Adrenal gland (tissue), 12 donors: Measurements from ENCODE around the gene LSM10. TPM values are rescaled to one million over a fixed set of nuclear protein-coding genes. Genes with fewer than 3 reads are reported as not detected.

Source experiments
- DNase-seq, 7 donors: peaks; one replicate each; pipeline ENCODE4 v3.0.0-alpha.2; 2019 to 2020
- H3K27ac ChIP-seq, 5 donors: fragments of 200-600 bp; sonication (generic) in 4 of 5; 1 replicate in 3 of 5; 2 replicates in 2 of 5; pipeline versions ENCODE4 v1.5.1 to v1.8.0; 2016 to 2020; ENCODE audit warnings: mild to moderate bottlenecking in 1 of 5
- H3K27me3 ChIP-seq: fragments of 200-600 bp; 2 replicates; pipeline ENCODE4 v1.8.0; 2021
- H3K36me3 ChIP-seq, 2 donors: fragments of 200-600 bp; replicated peaks in 1 of 2; 1 replicate in 1 of 2; 2 replicates in 1 of 2; pipeline versions ENCODE4 v1.5.1 to v1.8.0; 2018 to 2022
- H3K4me1 ChIP-seq, 2 donors: fragments of 200-600 bp; replicated peaks in 1 of 2; 1 replicate in 1 of 2; 2 replicates in 1 of 2; pipeline versions ENCODE4 v1.5.1 to v1.8.0; 2018 to 2021
- H3K4me3 ChIP-seq, 4 donors: fragments of 200-600 bp; sonication (generic) in 3 of 4; one replicate each; pipeline ENCODE4 v1.5.1; 2016 to 2018
- H3K9me3 ChIP-seq, 3 donors: fragments of 200-600 bp; sonication (generic) in 1 of 3; replicated peaks in 1 of 3; 1 replicate in 2 of 3; 2 replicates in 1 of 3; pipeline versions ENCODE4 v1.5.1 to v1.8.0; 2016 to 2021
- CTCF ChIP-seq, 6 experiments: fragments of 450-650 bp in 4 of 6; fragments of 200-600 bp in 2 of 6; sonication (generic) in 1 of 6; IDR thresholded peaks; 1 replicate in 5 of 6; 2 replicates in 1 of 6; pipeline versions ENCODE4 v1.5.1 to v1.8.0; 2016 to 2021; ENCODE audit warnings: antibody characterized with exemption in 6 of 6, mild to moderate bottlenecking in 2 of 6, moderate library complexity in 1 of 6
- POLR2A ChIP-seq, 2 donors: fragments of 450-650 bp; IDR thresholded peaks; one replicate each; pipeline ENCODE4 v1.6.1; 2017; ENCODE audit warnings: antibody characterized with exemption in 2 of 2, mild to moderate bottlenecking in 2 of 2, moderate library complexity in 1 of 2
- WGBS, 4 donors: extraction: QIAGEN DNeasy Blood & Tissue Kit in 2 of 4; methylation state at CpG; one replicate each; pipeline versions ENCODE4 v1.1.5 to v1.1.7; 2013 to 2017; 5-methylcytosine and 5-hydroxymethylcytosine counted together
- intact Hi-C, 2 donors: fragments of 100-400 bp; cut with DNase I; formaldehyde crosslinking; loops; one replicate each; pipeline versions ENCODE4 v1.14.1 to v1.15.0; 2022 to 2023
- polyA plus RNA-seq, 3 donors: library from polyadenylated mRNA; stranded (reverse); fragments of 200-250 nt in 2 of 3; fragments of 350-450 nt in 1 of 3; fragmentation: Illumina TruSeq in 1 of 3; extraction: RNeasy Lipid Tissue Mini Kit (QIAGEN cat#74804) in 1 of 3; gene quantifications; one replicate each; pipeline ENCODE4 v1.2.3, GENCODE V29; 2013 to 2014
- total RNA-seq, 9 donors: library from RNA; depleted of rRNA in 4 of 9; stranded (reverse); fragments of >200 nt in 4 of 9; fragments of 120-200 nt in 1 of 9; fragmentation: NEBNext Ultra II Directional in 1 of 9; extraction: Animal tissue kit (Norgen Biotek cat#: 25700) in 1 of 9; gene quantifications; one replicate each; pipeline versions ENCODE4 v1.1.0 to v1.2.4, GENCODE V29; 2013 to 2023
- donor health status: healthy with polysubstance abuse.
- donor health status: Bipolar disorder and iron deficiency.
- donor health status: DM: yes; HTN: yes; CAD: no.
- donor health status: DM: no; HTN: no; CAD: no.
- donor health status: DM: no; HTN: no; CAD: no.
- donor health status: DM: yes; HTN: yes; CAD: no.

LSM10 gene
- total and polyA plus RNA-seq, 12 donors: 13.2 to 48.7 (median 34.9) TPM

GRCh38 chr1:36406440-36406839 lies 8.7 kb upstream of the LSM10 start:
- Histone ChIP-seq H3K4me3 (no peak overlapping the region), H3K27me3 (no peaks in the 10 kb centered on the region), H3K27ac (no peak overlapping the region), H3K36me3 (no peaks in the 10 kb centered on the region), H3K4me1 (no peaks in the 10 kb centered on the region), H3K9me3 (no peaks in the 10 kb centered on the region)
- DNase-seq: no peak
- intact Hi-C loops: no loop called here
- no peak for TF ChIP-seq POLR2A (IDR thresholded peaks at IDR 0.05)
- no peak for TF ChIP-seq CTCF (IDR thresholded peaks at IDR 0.05)
- 80 to 97% (median 95%) methylated on average over 1 of the region's 1 CpG for WGBS, 4 donors

GRCh38 chr1:36402504-36402890 lies 4.8 kb upstream of the LSM10 start:
- Histone ChIP-seq H3K27me3 (no peaks in the 10 kb centered on the region), H3K9me3 (no peaks in the 10 kb centered on the region), H3K4me1 (no peaks in the 10 kb centered on the region), H3K36me3 (no peaks in the 10 kb centered on the region), H3K4me3 (no peak overlapping the region), H3K27ac (no peak overlapping the region)
- TF ChIP-seq CTCF (IDR thresholded peaks at IDR 0.05): no peak
- no peak for TF ChIP-seq POLR2A (IDR thresholded peaks at IDR 0.05)
- DNase-seq: no peak
- whole genome bisulfite sequencing, 4 donors: 87 to 93% (median 91%) methylated on average over 4 of the region's 4 CpGs
- intact Hi-C loops: no loop called here

- Histone ChIP-seq H3K4me3 (peak overlapping the region in 1 of 4 donors; percentile 17), H3K27ac (peak overlapping the region in 3 of 5 donors; percentile 48 to 87 (median 57))
- intact Hi-C loops: no loop called here
Measured at GRCh38 chr1:36401602-36402503, 4.1 kb upstream of the LSM10 start.

More at GRCh38 chr1:36401602-36402503, 4.1 kb upstream of the LSM10 start:
- Histone ChIP-seq H3K9me3 (no peaks in the 10 kb centered on the region), H3K4me1 (peaks cover 3 to 4% of the 10 kb centered on the region in 2 donors), H3K27me3 (no peaks in the 10 kb centered on the region), H3K36me3 (no peaks in the 10 kb centered on the region)
- 85 to 92% (median 89%) methylated on average over 4 to 12 of the region's 12 CpGs for WGBS, 4 donors
- TF ChIP-seq POLR2A (IDR thresholded peaks at IDR 0.05) (no peak), CTCF (IDR thresholded peaks at IDR 0.05) (no peak)
- DNase-seq: no peak
